H9 (cell line): ENCODE results near the gene RPL38. TPM values are rescaled to one million over a fixed set of nuclear protein-coding genes. Genes with fewer than 3 reads are reported as not detected.

Experiments
- DNase-seq: peaks from one replicate; pipeline ENCODE4 v3.0.0-alpha.2; 2017
- H2AFZ ChIP-seq: one replicate; pipeline ENCODE4 v1.6.1; 2013; ENCODE audit warnings: mild to moderate bottlenecking, low read length, control low read depth, moderate library complexity
- H2AK5ac ChIP-seq: 2 replicates; pipeline ENCODE4 v1.6.1; 2013; ENCODE audit warnings: low read length, control low read depth, mixed read lengths; ENCODE audit not compliant: insufficient read length
- H2BK120ac ChIP-seq: one replicate; pipeline ENCODE4 v1.6.1; 2013; ENCODE audit warnings: low read depth, mild to moderate bottlenecking, low read length, control low read depth, inconsistent platforms; ENCODE audit not compliant: poor library complexity, severe bottlenecking
- H2BK12ac ChIP-seq: 2 replicates; pipeline ENCODE4 v1.6.1; 2013; ENCODE audit warnings: low read length, control low read depth, mixed read lengths, low read depth; ENCODE audit not compliant: insufficient read length
- H2BK15ac ChIP-seq: 2 replicates; pipeline ENCODE4 v1.6.1; 2013; ENCODE audit warnings: low read depth, low read length, control low read depth
- H2BK20ac ChIP-seq: one replicate; pipeline ENCODE4 v1.6.1; 2013; ENCODE audit warnings: low read depth, mild to moderate bottlenecking, low read length, control low read depth, inconsistent platforms; ENCODE audit not compliant: poor library complexity, severe bottlenecking
- H2BK5ac ChIP-seq: 2 replicates; pipeline ENCODE4 v1.6.1; 2013; ENCODE audit warnings: low read length, control low read depth, mixed read lengths; ENCODE audit not compliant: insufficient read length
- H3K14ac ChIP-seq: 2 replicates; pipeline ENCODE4 v1.6.1; 2013; ENCODE audit warnings: low read length, control low read depth; ENCODE audit not compliant: insufficient read depth
- H3K18ac ChIP-seq: 2 replicates; pipeline ENCODE4 v1.6.1; 2013; ENCODE audit warnings: low read depth, mild to moderate bottlenecking, mixed read lengths, low read length, control low read depth; ENCODE audit not compliant: insufficient read length
- H3K23ac ChIP-seq: 2 replicates; pipeline ENCODE4 v1.6.1; 2013; ENCODE audit warnings: low read length, control low read depth, mixed read lengths, low read depth; ENCODE audit not compliant: insufficient read length
- H3K23me2 ChIP-seq: 2 replicates; pipeline ENCODE4 v1.6.1; 2013; ENCODE audit warnings: low read depth, mild to moderate bottlenecking, mixed read lengths, low read length, control low read depth; ENCODE audit not compliant: insufficient read length, poor library complexity, severe bottlenecking
- H3K27ac ChIP-seq: 2 replicates; pipeline ENCODE4 v1.5.1; 2013; ENCODE audit warnings: low read length, control low read depth, mixed read lengths, low read depth; ENCODE audit not compliant: insufficient read length
- H3K27me3 ChIP-seq: 2 replicates; pipeline ENCODE4 v1.6.1; 2013; ENCODE audit warnings: low read length, control low read depth, inconsistent platforms; ENCODE audit not compliant: insufficient read depth
- H3K4ac ChIP-seq: 2 replicates; pipeline ENCODE4 v1.6.1; 2013; ENCODE audit warnings: low read depth, mild to moderate bottlenecking, control low read depth, inconsistent platforms, low read length, moderate library complexity
- H3K4me1 ChIP-seq: 2 replicates; pipeline ENCODE4 v1.6.1; 2013; ENCODE audit warnings: low read length, control low read depth, inconsistent platforms; ENCODE audit not compliant: insufficient read depth
- H3K4me2 ChIP-seq: 2 replicates; pipeline ENCODE4 v1.6.1; 2013; ENCODE audit warnings: low read length, control low read depth, mixed read lengths; ENCODE audit not compliant: insufficient read length, insufficient read depth
- H3K56ac ChIP-seq: 2 replicates; pipeline ENCODE4 v1.6.1; 2013; ENCODE audit warnings: low read depth, mild to moderate bottlenecking, mixed read lengths, low read length, control low read depth; ENCODE audit not compliant: insufficient read length
- H3K79me1 ChIP-seq: 2 replicates; pipeline ENCODE4 v1.6.1; 2013; ENCODE audit warnings: low read depth, mild to moderate bottlenecking, moderate library complexity, low read length, control low read depth, inconsistent platforms; ENCODE audit not compliant: insufficient read depth, poor library complexity, severe bottlenecking
- H3K79me2 ChIP-seq: 2 replicates; pipeline ENCODE4 v1.6.1; 2013; ENCODE audit warnings: low read length, control low read depth, inconsistent platforms; ENCODE audit not compliant: insufficient read depth
- H3K9ac ChIP-seq: 2 replicates; pipeline ENCODE4 v1.6.1; 2013; ENCODE audit warnings: low read length, control low read depth, mixed read lengths; ENCODE audit not compliant: insufficient read length; ENCODE audit errors: extremely low read depth
- H3K9me3 ChIP-seq: one replicate; pipeline ENCODE4 v1.6.1; 2013; ENCODE audit warnings: low read depth, low read length, inconsistent platforms; ENCODE audit not compliant: control insufficient read depth
- H3T11ph ChIP-seq: one replicate; pipeline ENCODE4 v1.6.1; 2013; ENCODE audit warnings: mild to moderate bottlenecking, low read length, control low read depth, inconsistent platforms
- H4K20me1 ChIP-seq: one replicate; pipeline ENCODE4 v1.6.1; 2013; ENCODE audit not compliant: control insufficient read depth, insufficient read length, insufficient read depth
- H4K5ac ChIP-seq: 2 replicates; pipeline ENCODE4 v1.6.1; 2013; ENCODE audit warnings: low read depth, mild to moderate bottlenecking, mixed read lengths, low read length, control low read depth; ENCODE audit not compliant: insufficient read length
- H4K8ac ChIP-seq: replicated peaks from 2 replicates; pipeline ENCODE4 v1.6.1; 2013; ENCODE audit warnings: low read length, control low read depth, mixed read lengths, low read depth; ENCODE audit not compliant: insufficient read length
- H4K91ac ChIP-seq: 2 replicates; pipeline ENCODE4 v1.6.1; 2013; ENCODE audit warnings: low read depth, mild to moderate bottlenecking, moderate library complexity, mixed read lengths, low read length, control low read depth; ENCODE audit not compliant: insufficient read length
- H3K27ac Mint-ChIP-seq, 3 experiments: 2 replicates in 2 of 3; 3 replicates in 1 of 3; pipeline ENCODE4 v1.8.0; 2020 to 2021; ENCODE audit warnings: mixed read lengths in 3 of 3, mild to moderate bottlenecking in 1 of 3, moderate library complexity in 1 of 3
- H3K27me3 Mint-ChIP-seq: 2 replicates; pipeline ENCODE4 v1.8.0; 2021; ENCODE audit warnings: low read depth, mild to moderate bottlenecking, moderate library complexity, mixed read lengths
- H3K36me3 Mint-ChIP-seq, 3 experiments: 2 replicates in 2 of 3; 3 replicates in 1 of 3; pipeline ENCODE4 v1.8.0; 2020 to 2021; ENCODE audit warnings: low read depth in 3 of 3, mixed read lengths in 3 of 3; ENCODE audit not compliant: insufficient read depth in 1 of 3
- H3K4me1 Mint-ChIP-seq, 2 experiments: 2 replicates each; pipeline ENCODE4 v1.8.0; 2020; ENCODE audit warnings: mixed read lengths in 2 of 2
- H3K4me3 Mint-ChIP-seq, 2 experiments: 2 replicates in 1 of 2; 3 replicates in 1 of 2; pipeline ENCODE4 v1.8.0; 2020 to 2021; ENCODE audit warnings: mild to moderate bottlenecking in 2 of 2, mixed read lengths in 2 of 2, moderate library complexity in 1 of 2
- H3K9me3 Mint-ChIP-seq, 2 experiments: 2 replicates in 1 of 2; 3 replicates in 1 of 2; pipeline ENCODE4 v1.8.0; 2020; ENCODE audit warnings: mild to moderate bottlenecking in 2 of 2, mixed read lengths in 2 of 2, moderate library complexity in 1 of 2
- CTCF ChIP-seq: fragments of 200-600 bp; sonication (generic); conservative IDR thresholded peaks from 3 replicates; pipeline ENCODE4 v1.8.0; 2021; ENCODE audit warnings: antibody characterized with exemption, mild to moderate bottlenecking
- WGBS: extraction: QIAGEN DNeasy Blood & Tissue Kit; methylation state at CpG from one replicate; pipeline ENCODE4 v1.1.7; 2013; ENCODE audit warnings: missing lambda C conversion rate, low lambda C conversion rate, mixed read lengths; ENCODE audit not compliant: insufficient read length; ENCODE audit errors: extremely low coverage; 5-methylcytosine and 5-hydroxymethylcytosine counted together
- total RNA-seq: library from RNA; stranded (reverse); gene quantifications from 2 replicates; pipeline ENCODE4 v1.2.1, GENCODE V29; 2021

Gene RPL38
- total RNA-seq, 1 experiment from 2014 or later, result 1,358 TPM

GRCh38 chr17:74159226-74159840, 44.1 kb upstream of the RPL38 start:
- Histone ChIP-seq H2BK15ac (no peak overlapping the region), H2BK12ac (no peak overlapping the region), H4K5ac (no peak overlapping the region), H3K4ac (no peak overlapping the region), H2AK5ac (no peak overlapping the region), H3K27ac (no peak overlapping the region), H4K8ac (no peak overlapping the region), H3K4me1 (no peaks in the 10 kb centered on the region; the same call in 1 of the 2 replicates), H2AFZ (no peak overlapping the region), H3K14ac (no peak overlapping the region), H3K27me3 (no peaks in the 10 kb centered on the region), H3K18ac (no peak overlapping the region), H3K79me2 (no peaks in the 10 kb centered on the region), H4K91ac (no peak overlapping the region), H3K4me2 (no peak overlapping the region), H3K9ac (no peak overlapping the region), H3K23ac (no peak overlapping the region), H4K20me1 (no peaks in the 10 kb centered on the region), H3K9me3 (no peaks in the 10 kb centered on the region), H3T11ph (no peak overlapping the region), H3K79me1 (no peaks in the 10 kb centered on the region), H2BK20ac (no peak overlapping the region), H2BK5ac (no peak overlapping the region), H3K23me2 (no peaks in the 10 kb centered on the region), H2BK120ac (no peak overlapping the region), H3K56ac (no peak overlapping the region)
- no CpG with 5 or more reads among the region's 5 CpGs for WGBS
- H3K27ac Mint-ChIP-seq, result no peak overlapping the region; a peak in 1 of 7 replicates
- H3K4me3 Mint-ChIP-seq, result no peak overlapping the region
- H3K4me1 Mint-ChIP-seq, result peaks cover 0 to 7% of the 10 kb centered on the region in 2 experiments; a peak in 1 of 4 replicates
- H3K27me3 Mint-ChIP-seq, result peaks cover 9% of the 10 kb centered on the region
- peaks cover 0 to 4% of the 10 kb centered on the region in 2 experiments; a peak in 2 of 5 replicates for H3K9me3 Mint-ChIP-seq
- no peak for TF ChIP-seq CTCF
- no peaks in the 10 kb centered on the region for H3K36me3 Mint-ChIP-seq
- DNase-seq, result peak; percentile 14
